SK-N-SH treated with all-trans-retinoic acid at 6 μM for 48 hours (cell line): ENCODE results near the gene SRI.

Source experiments
- TCF4 ChIP-seq: fragments of 250-450 bp; sonication (Bioruptor Pico); IDR thresholded peaks from 2 replicates; pipeline ENCODE4 v1.8.0; 2021; ENCODE audit warnings: mild to moderate bottlenecking, moderate library complexity, borderline replicate concordance
- ZC3H10 ChIP-seq: fragments of 250-450 bp; sonication (Bioruptor Pico); IDR thresholded peaks from 2 replicates; pipeline ENCODE4 v1.5.1; 2021; ENCODE audit warnings: mild to moderate bottlenecking, moderate library complexity
- TF ChIP-seq, protein P1 (sequence below): fragments of 250-450 bp; sonication (Bioruptor Pico); IDR thresholded peaks from 2 replicates; pipeline ENCODE4 v1.5.1; 2021; ENCODE audit warnings: mild to moderate bottlenecking, moderate library complexity
- TF ChIP-seq, protein P2 (sequence below): fragments of 250-450 bp; sonication (Bioruptor Pico); IDR thresholded peaks from 2 replicates; pipeline ENCODE4 v1.8.0; 2020; ENCODE audit warnings: mild to moderate bottlenecking, moderate library complexity, borderline replicate concordance

DNA sequence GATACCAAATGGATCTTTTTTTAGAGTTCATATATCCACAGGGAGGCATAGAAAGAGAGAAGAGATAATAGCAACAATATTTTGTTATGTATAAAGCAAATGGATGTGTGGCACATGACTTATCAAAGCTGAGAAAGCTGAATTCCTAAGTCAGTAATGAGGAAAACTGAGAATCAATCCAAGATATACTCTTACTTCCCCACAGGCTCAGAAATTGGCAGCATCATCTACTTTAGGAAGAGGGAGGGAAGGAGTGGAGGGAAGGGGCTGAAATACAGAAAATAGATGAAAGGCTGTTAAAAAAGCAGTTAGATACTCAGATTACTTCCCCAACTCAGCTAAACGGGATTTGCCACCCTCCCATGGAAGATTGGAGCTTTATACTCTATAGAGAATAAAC is 63.5 kb downstream of the SRI start:
- TF ChIP-seq, protein P1, sequence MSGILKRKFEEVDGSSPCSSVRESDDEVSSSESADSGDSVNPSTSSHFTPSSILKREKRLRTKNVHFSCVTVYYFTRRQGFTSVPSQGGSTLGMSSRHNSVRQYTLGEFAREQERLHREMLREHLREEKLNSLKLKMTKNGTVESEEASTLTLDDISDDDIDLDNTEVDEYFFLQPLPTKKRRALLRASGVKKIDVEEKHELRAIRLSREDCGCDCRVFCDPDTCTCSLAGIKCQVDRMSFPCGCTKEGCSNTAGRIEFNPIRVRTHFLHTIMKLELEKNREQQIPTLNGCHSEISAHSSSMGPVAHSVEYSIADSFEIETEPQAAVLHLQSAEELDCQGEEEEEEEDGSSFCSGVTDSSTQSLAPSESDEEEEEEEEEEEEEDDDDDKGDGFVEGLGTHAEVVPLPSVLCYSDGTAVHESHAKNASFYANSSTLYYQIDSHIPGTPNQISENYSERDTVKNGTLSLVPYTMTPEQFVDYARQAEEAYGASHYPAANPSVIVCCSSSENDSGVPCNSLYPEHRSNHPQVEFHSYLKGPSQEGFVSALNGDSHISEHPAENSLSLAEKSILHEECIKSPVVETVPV (CRISPR knock-in tag): no peak
- TF ChIP-seq TCF4 (CRISPR knock-in tag): no peak
- TF ChIP-seq, protein P2, sequence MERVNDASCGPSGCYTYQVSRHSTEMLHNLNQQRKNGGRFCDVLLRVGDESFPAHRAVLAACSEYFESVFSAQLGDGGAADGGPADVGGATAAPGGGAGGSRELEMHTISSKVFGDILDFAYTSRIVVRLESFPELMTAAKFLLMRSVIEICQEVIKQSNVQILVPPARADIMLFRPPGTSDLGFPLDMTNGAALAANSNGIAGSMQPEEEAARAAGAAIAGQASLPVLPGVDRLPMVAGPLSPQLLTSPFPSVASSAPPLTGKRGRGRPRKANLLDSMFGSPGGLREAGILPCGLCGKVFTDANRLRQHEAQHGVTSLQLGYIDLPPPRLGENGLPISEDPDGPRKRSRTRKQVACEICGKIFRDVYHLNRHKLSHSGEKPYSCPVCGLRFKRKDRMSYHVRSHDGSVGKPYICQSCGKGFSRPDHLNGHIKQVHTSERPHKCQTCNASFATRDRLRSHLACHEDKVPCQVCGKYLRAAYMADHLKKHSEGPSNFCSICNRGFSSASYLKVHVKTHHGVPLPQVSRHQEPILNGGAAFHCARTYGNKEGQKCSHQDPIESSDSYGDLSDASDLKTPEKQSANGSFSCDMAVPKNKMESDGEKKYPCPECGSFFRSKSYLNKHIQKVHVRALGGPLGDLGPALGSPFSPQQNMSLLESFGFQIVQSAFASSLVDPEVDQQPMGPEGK (CRISPR knock-in tag): no peak
- no peak for TF ChIP-seq ZC3H10 (CRISPR knock-in tag)
